Right cardiac atrium (tissue), 5 donors: ENCODE results near the gene KRT13. TPM values are rescaled to one million over a fixed set of nuclear protein-coding genes. Genes with fewer than 3 reads are reported as not detected.

Source experiments
- ATAC-seq, 2 donors: fragments of 200-7000 bp; cut with Tn5 transposase; one replicate each; pipeline versions ENCODE4 v1.8.0 to v1.9.1; 2020; ENCODE audit warnings: moderate library complexity in 2 of 2, mild to moderate bottlenecking in 1 of 2
- DNase-seq, 3 donors: peaks; one replicate each; pipeline ENCODE4 v3.0.0-alpha.2; 2020
- H3K27ac ChIP-seq: one replicate; pipeline ENCODE4 v1.5.1; 2013; ENCODE audit warnings: mild to moderate bottlenecking, low read length, control low read depth, moderate library complexity
- H3K27me3 ChIP-seq: one replicate; pipeline ENCODE4 v1.6.1; 2013; ENCODE audit not compliant: control insufficient read depth, insufficient read depth
- H3K4me1 ChIP-seq: one replicate; pipeline ENCODE4 v1.6.1; 2013; ENCODE audit warnings: low read length; ENCODE audit not compliant: control insufficient read depth, insufficient read depth
- H3K4me3 ChIP-seq: one replicate; pipeline ENCODE4 v1.5.1; 2013; ENCODE audit warnings: low read length, control low read depth
- H3K9me3 ChIP-seq: one replicate; pipeline ENCODE4 v1.6.1; 2013; ENCODE audit warnings: low read length; ENCODE audit not compliant: control insufficient read depth
- WGBS: extraction: QIAGEN DNeasy Blood & Tissue Kit; methylation state at CpG from one replicate; pipeline ENCODE4 v1.1.7; 2013; 5-methylcytosine and 5-hydroxymethylcytosine counted together
- intact Hi-C, 4 donors: fragments of 100-400 bp; cut with DNase I; formaldehyde crosslinking; loops; one replicate each; pipeline versions ENCODE4 v1.11.0 to v1.14.0; 2022 to 2023
- polyA plus RNA-seq: library from polyadenylated mRNA; stranded (reverse); fragments of 200-250 nt; gene quantifications from one replicate; pipeline ENCODE4 v1.2.3, GENCODE V29; 2013
- total RNA-seq, 4 donors: library from RNA; stranded (reverse); fragmentation: NEBNext Ultra II Directional; extraction: Animal tissue kit (Norgen Biotek cat#: 25700); gene quantifications; one replicate each; pipeline ENCODE4 v1.2.1, GENCODE V29; 2021
- donor health status: healthy with polysubstance abuse.
- donor health status: DM: no; HTN: yes; CAD: no.
- donor health status: DM: no; HTN: no; CAD: no.
- donor health status: DM: no; HTN: yes; CAD: no; lungs with severe emphysema.
- donor health status: DM: yes; HTN: yes; CAD: no.

The KRT13 gene
- total and polyA plus RNA-seq, 5 donors = 2.1 TPM; not detected in 4

GRCh38 chr17:41537614-41537954 lies 32.2 kb upstream of the KRT13 start:
- Histone ChIP-seq H3K9me3 (no peaks in the 10 kb centered on the region), H3K4me1 (no peaks in the 10 kb centered on the region), H3K27me3 (no peaks in the 10 kb centered on the region), H3K27ac (no peak overlapping the region), H3K4me3 (no peak overlapping the region)
- no peak for DNase-seq
- intact Hi-C loops = no loop called here
- no peak for ATAC-seq
- WGBS = 79% methylated on average over 7 of the region's 7 CpGs

DNA sequence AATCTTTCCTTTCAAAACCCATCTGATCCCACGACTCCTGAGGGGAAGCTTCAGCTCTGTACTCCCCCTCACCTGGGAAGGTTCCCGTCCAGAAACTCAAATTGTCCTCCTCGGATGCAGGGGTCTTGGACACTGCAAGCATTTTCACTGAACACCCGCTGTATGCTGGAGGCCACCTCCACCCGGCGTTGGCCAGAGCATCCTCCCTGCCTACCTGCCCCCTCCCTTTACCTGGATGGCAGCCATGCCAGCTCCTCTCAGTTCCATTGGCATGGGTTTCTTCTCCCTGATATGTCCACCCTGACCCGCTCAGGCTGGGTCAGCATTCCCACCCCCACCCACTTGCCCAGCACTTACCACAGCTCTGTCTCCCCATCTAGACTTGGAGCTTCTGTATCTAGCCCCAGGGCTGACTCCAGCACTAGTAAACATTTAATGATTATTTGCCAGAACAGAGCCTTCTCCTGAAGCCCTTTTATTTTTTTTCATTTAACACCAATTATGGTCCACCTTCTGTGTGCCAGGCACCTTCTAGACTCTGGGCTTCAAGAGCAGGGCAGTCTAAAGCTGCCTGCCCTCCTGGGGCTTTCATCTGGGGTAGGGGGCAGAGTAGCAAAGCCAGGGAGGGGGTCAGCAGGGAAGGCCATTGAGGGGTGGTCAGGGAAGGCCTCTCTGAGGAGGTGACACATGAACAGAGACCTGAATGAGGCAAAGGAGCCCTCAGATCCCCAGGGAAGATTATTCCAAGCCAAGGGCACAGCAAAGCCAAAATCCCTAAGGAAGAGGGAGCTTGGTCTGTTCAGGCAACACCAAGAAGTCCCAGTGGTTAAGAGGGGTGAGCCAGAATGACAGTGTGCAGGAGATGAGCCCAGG lies 31.6 kb upstream of the KRT13 start:
- WGBS = 82% methylated on average over 7 of the region's 7 CpGs
- intact Hi-C loops = no loop called here
- H3K9me3 ChIP-seq = no peaks in the 10 kb centered on the region
- no peak overlapping the region for H3K4me3 ChIP-seq
- no peaks in the 10 kb centered on the region for H3K27me3 ChIP-seq
- no peak overlapping the region for H3K27ac ChIP-seq
- DNase-seq (no peak), ATAC-seq (no peak)
- no peaks in the 10 kb centered on the region for H3K4me1 ChIP-seq

DNA sequence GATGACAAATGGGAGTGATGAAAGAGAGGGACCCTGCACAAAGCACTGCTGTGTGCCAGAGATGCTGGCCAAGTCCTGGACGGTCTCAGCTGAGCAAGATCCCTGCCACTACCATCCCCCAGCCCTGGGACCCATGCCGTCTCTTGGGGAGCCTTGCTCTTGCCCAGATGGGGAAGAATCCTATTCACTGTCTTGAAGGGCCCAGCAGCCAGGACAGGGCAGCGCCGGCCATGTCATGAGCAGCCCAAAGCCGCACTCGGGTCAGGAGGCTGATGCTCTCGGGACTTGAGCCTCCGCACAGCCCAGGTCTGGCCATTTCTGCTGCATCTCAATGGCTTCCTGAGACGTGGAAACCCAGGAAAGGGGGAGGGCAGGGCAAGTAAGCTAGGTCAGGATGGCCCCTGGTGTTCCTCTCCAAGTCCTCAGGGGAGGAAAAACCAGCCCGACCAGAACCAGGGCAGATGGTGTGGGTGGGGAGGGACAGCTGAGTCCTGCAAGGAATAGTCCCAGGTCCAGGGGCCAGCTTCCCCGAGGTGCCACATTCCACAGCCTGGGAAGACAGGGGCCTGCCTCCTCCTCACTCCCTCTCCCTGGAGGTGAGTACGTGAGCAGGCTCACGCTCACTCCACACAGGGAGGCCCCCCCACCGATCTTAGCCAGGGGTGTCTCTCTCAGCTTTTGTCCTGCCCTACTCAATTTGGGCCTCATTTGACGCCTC lies 30.5 kb upstream of the KRT13 start:
- Histone ChIP-seq H3K4me1 (no peaks in the 10 kb centered on the region), H3K27ac (no peak overlapping the region), H3K4me3 (no peak overlapping the region), H3K9me3 (no peaks in the 10 kb centered on the region), H3K27me3 (no peaks in the 10 kb centered on the region)
- WGBS = 55% methylated on average over 15 of the region's 15 CpGs
- ATAC-seq (no peak), DNase-seq (no peak)
- intact Hi-C loops = no loop called here

GRCh38 chr17:41534899-41535546 lies 29.6 kb upstream of the KRT13 start:
- ATAC-seq (no peak), DNase-seq (no peak)
- H3K27ac ChIP-seq = no peak overlapping the region
- intact Hi-C loops = no loop called here
- H3K4me3 ChIP-seq = no peak overlapping the region
- H3K9me3 ChIP-seq = no peaks in the 10 kb centered on the region
- H3K4me1 ChIP-seq = no peaks in the 10 kb centered on the region
- H3K27me3 ChIP-seq = no peaks in the 10 kb centered on the region
- 73% methylated on average over 7 of the region's 7 CpGs for WGBS

DNA sequence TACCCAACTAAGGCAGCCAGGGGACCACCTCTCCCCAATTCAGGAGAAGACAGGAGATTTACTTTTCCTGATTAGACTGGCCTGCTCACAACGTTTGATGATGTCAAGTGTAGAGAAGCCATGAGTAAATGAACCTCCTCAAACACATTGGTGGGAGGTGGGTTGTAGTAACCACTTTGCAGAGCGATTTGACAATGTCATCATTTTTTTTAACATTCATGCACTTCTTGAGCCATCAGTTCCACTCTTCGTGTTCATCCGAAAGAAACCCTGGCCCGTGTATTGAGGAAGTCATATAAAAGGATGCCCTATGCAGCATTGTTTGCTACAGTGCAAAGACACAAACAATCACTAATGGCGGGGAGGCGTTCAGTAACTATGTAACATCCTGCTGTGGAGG lies 28.2 kb upstream of the KRT13 start:
- WGBS = 79% methylated on average over 7 of the region's 7 CpGs
- DNase-seq (no peak), ATAC-seq (no peak)
- intact Hi-C loops = no loop called here
- Histone ChIP-seq H3K27ac (no peak overlapping the region), H3K4me1 (no peaks in the 10 kb centered on the region), H3K27me3 (no peaks in the 10 kb centered on the region), H3K4me3 (no peak overlapping the region), H3K9me3 (no peaks in the 10 kb centered on the region)

DNA sequence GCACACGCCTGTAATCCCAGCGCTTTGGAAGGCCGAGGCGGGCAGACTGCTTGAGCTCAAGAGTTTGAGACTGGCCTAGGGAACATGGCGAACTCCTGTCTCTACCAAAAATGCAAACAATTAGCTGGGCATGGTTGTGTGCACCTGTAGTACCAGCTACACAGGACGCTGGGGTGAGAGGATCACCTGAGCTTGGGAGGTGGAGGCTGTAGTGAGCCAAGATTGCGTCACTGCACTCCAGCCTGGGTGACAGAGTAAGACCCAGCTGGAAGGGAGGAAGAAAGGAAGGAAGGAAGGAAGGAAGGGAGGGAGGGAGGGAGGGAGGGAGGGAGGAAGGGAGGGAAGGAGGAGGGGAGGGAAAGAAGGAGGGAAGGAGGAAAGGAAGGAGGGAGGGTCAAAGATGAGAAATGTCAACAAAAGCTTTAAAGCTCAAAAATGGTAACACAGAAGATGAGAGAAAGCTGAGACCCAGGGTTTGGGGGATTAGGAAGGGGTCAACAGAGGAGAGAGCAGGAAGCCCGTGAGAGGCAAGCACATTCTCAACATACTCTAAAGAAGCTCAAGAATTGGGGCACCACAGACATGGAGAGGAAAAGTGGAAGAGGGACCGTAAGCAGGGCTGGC lies 27.6 kb upstream of the KRT13 start:
- no peak for ATAC-seq
- Histone ChIP-seq H3K9me3 (no peaks in the 10 kb centered on the region), H3K4me1 (no peaks in the 10 kb centered on the region), H3K27me3 (no peaks in the 10 kb centered on the region), H3K4me3 (no peak overlapping the region), H3K27ac (no peak overlapping the region)
- no peak for DNase-seq
- 84% methylated on average over 9 of the region's 9 CpGs for WGBS
- intact Hi-C loops = no loop called here

DNA sequence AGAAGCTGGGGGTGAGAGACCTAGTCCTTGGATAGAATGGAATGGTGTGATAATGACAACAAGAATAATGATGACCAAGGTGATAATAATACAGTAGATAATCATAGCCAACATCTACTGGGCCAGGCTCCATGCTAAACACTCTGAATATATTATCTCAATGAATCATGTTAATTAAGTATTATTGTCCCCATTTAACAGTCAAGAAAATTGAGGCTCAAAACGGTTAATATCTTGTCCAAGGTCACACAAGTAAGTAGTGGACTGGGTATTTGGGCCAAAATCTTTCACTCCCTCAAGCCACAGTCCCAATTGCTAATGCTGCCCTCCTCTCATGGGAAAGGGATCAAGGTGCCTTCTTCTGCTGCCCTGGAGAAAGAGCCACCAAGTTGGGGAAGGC lies 26.6 kb upstream of the KRT13 start:
- WGBS = 58% methylated on average over 1 of the region's 1 CpG
- Histone ChIP-seq H3K4me3 (no peak overlapping the region), H3K27me3 (no peaks in the 10 kb centered on the region), H3K27ac (no peak overlapping the region), H3K4me1 (no peaks in the 10 kb centered on the region), H3K9me3 (no peaks in the 10 kb centered on the region)
- ATAC-seq = no peak
- DNase-seq = no peak
- intact Hi-C loops = no loop called here

GRCh38 chr17:41530062-41531048 lies 24.9 kb upstream of the KRT13 start:
- H3K27me3 ChIP-seq = no peaks in the 10 kb centered on the region
- intact Hi-C loops = no loop called here
- DNase-seq (no peak), ATAC-seq (peak; percentile 31 to 81)
- H3K4me3 ChIP-seq = no peak overlapping the region
- H3K27ac ChIP-seq = no peak overlapping the region
- H3K9me3 ChIP-seq = no peaks in the 10 kb centered on the region
- H3K4me1 ChIP-seq = no peaks in the 10 kb centered on the region
- 56% methylated on average over 8 of the region's 8 CpGs for WGBS

GRCh38 chr17:41529491-41529915 lies 24.1 kb upstream of the KRT13 start:
- Histone ChIP-seq H3K27ac (no peak overlapping the region), H3K27me3 (no peaks in the 10 kb centered on the region), H3K4me3 (no peak overlapping the region), H3K4me1 (no peaks in the 10 kb centered on the region), H3K9me3 (no peaks in the 10 kb centered on the region)
- 71% methylated on average over 5 of the region's 5 CpGs for WGBS
- no peak for ATAC-seq
- DNase-seq = no peak
- intact Hi-C loops = no loop called here

DNA sequence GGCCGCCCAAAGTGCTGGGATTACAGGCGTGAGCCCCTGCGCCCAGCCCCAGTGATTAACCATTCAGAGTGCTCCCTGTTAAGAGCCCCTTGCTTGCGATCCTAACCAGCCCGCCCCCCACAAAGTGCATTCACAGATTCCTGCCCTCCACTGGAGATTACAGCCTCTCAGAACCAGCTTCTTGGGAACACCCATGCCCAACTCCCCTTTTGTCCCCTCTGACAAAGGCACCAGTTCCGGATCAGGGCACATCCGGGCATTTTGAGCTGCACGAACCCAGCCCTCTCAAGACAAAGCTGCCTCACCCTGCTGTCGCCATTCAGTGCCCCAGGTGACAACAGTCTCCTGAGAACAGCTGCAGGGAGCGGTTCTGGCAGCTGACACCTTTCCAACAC lies 23.5 kb upstream of the KRT13 start:
- intact Hi-C loops = no loop called here
- no peak for DNase-seq
- H3K4me3 ChIP-seq = no peak overlapping the region
- no peak for ATAC-seq
- no peak overlapping the region for H3K27ac ChIP-seq
- H3K4me1 ChIP-seq = no peaks in the 10 kb centered on the region
- 62% methylated on average over 10 of the region's 10 CpGs for WGBS
- no peaks in the 10 kb centered on the region for H3K9me3 ChIP-seq
- no peaks in the 10 kb centered on the region for H3K27me3 ChIP-seq
